HK-2 (cell line): Measurements from ENCODE around the gene ECT2L.

Experiments
- DNase-seq: peaks from one replicate; pipeline ENCODE4 v3.0.0-alpha.2; 2018; ENCODE audit not compliant: unreplicated experiment

ECT2L gene

DNA sequence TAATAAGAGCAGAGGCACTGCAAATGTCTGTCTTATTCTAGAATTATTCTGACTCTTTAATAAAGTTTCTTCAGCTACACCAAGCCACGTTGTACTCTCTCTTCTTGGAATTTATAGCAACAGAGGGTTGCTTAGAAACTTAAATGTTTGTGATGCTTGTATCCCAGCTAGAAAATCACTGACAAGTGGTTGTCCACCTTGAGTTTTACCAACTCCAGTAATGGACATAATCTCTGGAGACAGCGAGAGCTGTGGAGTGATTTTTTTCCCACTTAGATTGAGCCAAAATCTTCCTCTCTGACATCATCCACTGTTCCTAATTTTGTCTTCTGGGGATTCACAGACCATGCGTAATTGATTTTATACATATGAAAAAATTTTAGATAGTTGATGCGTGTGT lies 8.0 kb downstream of the ECT2L start:
- no peak for DNase-seq

DNA sequence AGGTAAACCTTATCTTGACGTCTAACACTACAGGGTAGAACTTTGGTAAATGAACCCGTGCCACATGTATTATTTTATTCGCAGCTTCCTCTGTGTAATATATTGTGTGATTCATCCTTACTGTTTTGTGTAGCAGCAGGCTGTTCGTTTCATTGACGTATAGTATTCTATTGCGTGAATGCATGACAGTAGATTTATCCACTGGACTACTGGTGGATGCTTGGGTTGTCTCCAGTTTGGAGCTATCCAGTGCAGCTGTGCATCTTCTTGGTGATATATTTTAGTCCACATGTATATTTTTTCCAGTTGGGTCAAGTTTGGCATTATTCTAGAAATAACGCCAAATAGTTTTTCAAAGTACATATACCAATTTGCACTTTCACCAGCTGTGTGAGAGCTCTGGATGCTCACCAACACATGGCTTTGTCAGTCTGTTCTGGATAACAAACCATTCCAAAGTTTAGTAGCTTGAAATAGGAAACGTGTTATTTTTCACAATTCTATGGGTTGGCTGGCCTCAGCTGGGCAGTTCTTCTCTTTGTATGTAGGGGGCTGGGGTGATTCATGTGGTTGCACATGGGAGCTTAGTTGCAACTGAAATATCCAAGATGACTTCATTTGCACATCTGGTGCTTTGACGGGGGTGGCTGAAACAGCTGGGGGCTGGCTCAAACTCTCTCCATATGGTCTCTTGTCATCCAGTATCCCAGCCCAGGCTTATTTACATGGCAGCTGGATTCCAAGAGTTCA lies 9.3 kb downstream of the ECT2L start:
- DNase-seq: no peak

DNA sequence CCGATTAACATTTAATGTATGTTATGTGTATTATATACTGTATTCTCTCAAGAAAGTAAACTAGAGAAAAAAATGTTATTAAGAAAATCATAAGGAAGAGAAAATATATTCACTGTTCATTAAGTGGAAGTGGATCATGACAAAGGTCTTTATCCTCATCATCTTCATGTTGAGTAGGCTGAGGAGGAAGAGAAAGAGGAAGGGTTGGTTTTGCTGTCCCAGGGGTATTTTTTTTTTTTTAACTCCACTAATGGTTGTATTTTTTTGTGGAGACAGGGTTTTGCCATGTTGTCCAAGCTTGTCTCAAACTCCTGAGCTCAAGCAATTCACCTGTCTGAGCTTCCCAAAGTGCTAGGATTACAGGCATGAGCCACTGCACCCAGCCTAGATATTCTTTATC lies 11.0 kb downstream of the ECT2L start:
- DNase-seq: no peak

DNA sequence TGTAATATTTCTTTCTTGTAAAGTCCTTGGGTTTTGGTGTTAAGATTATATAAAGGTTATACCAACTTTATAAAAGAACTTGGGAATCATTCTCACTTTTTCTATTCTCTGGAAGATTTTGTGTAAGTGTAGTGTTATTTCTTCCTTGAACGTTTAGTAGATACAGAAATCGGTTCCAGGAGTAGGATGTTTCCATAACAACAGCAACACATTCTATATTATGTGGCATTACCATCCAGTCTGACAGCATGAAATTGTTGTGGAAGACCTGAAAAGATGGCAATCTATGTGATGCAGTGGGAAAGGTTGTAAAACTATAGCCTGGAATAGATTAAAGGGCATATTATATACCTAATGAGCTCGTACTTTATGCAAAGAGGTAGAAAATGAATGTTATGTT lies 13.8 kb downstream of the ECT2L start:
- no peak for DNase-seq

DNA sequence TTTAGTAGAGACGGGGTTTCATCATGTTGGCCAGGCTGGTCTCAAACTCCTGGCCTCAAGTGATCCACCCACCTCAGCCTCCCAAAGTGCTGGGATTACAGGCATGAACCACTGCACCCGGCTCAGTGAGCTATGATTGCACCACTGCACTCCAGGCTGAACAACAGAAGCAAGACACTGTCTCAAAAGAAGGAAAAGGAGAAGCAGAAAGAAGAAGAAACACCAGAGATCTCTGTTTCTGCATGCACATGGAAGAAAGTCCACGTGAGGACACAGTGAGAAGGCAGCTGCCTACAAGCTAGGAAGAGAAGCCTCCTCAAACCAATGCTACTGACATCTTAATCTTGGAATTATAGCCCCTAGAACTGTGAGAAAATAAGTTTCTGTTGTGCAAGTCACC lies 16.0 kb downstream of the ECT2L start:
- DNase-seq: no peak

DNA sequence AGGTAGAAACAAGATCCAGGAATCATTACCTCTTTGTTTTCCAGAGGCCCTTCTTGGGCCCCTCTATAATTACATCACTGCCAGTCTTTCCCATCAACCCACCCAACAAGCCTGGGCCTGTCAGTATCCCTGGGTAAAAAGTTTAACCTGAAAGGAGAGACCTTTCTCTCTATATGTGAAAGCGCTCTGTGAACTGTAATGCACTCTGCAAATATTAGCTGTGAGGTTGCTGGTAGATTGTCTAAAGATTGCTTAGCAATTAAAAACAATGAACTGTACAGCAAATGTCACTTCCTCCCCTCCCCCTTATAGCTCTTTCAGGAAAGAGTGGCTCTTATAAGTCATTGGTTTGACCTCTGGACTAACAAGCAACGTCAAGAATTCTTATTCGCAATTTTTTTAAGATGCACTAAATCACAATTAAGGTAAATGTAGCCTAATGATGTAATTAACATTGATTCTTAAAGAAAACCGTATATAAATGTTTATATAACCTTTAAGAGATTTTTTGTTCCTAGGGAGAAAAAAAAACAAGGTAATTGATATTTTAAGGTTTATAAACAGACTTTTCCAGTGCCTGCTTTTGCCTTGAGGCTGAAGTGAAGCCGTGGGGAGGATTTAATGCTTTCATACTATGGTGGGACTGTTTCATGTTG lies 18.4 kb downstream of the ECT2L start:
- DNase-seq: no peak

DNA sequence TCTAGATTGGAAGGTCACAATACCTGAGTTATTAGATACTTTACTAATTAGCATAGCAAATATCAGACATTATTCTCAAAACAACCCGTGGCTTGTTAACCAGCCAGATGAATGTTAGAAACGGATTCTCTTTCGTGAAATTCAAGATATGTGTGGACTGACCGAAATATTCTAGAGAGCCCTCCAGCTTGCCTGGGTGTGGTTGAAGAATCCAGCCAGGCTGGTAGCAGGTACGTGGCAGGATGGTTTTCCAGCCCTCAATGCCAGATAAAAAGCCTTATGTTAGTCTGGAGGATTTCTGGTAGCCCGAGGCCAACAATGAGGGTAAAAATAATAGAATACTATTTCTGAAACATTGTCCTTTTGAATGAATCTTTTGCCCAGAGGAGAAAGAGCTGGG lies 19.3 kb downstream of the ECT2L start:
- no peak for DNase-seq

DNA sequence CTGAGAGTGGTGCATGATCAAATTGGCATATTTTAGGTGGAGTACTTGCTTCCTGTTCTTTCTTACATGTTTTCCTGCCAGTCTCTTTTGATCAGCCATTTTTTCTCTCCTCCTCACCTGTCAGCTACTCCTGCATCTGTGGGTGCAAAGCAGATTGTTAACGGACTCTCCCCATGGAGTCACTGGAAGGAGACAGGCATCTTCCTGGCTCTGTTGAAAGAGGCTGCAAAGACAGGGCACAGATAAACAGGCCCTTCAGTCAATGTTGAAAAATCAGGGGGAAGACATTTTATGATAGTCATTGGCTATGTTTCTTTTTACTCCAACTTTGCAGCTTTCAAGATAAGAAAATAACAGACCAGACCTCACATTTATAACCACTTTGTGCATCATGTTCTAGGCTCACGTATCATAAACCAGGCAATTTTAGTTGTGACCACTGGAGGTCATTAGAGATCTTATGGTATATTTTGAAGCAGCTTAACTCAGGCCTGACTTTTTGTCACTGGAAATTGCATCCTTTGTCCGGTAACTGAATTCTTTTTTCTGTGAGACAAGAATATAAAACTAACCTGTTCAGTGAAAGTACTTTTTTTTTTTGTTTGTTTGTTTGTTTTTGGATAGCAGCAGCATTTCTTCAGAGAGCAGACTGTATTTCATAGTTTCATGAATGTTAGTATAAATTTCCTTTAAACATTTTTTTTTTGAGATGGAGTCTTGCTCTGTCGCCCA lies 20.1 kb downstream of the ECT2L start:
- DNase-seq: no peak

DNA sequence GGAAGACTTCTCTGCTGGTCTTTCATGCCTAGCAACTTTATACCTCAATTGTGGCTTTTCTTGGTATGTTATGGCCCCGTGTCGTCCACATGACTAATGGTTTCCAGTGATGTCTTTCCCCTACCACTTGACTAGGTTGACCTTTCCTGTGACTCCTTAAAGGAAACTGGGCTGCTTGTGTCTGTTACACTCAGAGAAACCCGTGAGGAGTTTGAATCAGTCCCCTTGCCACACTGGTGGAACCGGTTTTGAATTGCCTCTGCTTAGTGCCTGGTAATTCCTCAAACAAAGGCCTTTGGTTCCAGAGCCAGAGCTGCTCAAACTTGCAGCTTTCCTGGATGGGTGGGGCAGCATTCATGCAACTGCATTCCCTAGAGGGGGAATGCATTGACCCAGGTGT lies 21.9 kb downstream of the ECT2L start:
- peak; percentile 42 for DNase-seq

DNA sequence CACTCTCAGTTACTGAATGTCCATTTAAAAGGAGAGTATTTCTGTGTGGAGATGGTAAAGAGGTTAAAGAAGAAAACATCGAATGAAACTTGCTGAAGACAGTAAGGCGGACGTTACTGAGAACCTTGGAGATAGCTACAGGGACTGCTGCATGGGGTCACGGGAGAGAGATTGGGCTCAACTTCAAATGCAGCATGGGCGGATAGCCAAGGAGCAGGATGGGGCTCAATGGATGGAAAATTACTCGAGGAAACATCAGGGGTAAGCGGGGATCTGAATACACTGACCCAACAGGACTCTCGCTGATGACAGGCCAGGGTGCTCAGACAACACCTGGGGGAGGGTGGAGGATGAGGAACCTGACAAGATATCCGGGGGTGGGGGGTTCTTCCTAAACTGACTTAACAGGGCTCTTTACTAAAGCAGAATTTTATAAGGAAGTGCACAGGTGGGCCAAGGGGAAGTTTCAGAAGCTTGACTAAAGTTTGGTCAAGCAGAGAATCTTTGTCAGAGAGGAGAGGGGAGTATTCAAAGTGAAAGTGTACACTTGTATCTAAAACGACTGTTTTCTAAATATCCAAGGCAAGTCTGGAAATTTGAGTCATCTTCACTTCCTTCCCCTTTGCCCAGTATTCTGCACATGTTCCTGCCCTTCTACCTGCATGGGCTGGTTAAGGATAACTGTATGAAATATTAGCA lies 22.8 kb downstream of the ECT2L start:
- no peak for DNase-seq

DNA sequence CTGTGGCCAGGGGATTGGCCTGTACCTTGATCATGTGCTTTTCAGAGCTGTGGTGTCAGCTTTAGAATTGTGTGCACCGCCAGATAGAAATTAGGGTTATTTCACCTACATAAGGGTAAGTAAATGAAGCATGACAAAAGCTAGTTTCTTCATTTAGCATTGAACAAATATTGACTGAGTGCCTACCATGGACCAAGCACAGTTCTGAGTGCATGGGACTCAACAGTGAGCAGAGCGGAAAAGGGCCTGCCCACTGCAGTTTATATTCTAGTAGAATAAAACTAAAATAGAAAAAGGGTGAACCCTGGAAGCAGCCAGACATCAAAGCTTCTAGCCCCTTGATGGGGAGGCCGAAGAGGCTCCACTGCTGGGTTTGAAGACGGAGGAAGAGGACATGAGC lies 25.6 kb downstream of the ECT2L start:
- no peak for DNase-seq

DNA sequence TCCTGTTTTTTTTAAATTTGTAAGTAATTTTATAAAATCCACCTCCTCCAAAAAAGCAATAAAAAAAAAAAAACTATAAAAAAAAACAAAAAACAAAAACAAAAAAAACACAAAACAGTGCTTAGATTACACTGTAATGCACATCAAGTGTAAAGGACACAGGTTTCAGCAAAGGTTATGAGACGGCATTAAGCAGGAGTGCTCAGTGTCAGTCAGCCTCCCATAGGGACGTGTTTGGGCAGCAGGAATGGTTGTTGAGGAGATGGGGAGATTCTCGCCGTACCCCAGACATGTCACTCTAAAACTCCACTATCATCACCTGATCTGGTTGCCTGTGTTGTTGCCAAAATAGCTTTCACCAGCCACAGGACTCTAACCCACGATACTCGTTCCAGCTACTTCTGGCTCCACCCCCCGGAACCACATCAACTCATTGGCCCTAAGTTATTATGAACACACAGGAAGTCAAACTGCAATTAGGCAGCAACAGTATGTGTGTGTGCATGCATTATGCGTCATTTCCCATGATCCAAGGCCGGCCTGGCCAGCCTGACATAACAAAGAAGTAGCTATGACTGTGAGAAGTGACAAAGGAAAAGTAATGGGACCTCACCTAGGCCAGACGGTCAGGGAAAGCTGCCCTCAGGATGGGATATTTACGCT lies 28.7 kb downstream of the ECT2L start:
- no peak for DNase-seq

DNA sequence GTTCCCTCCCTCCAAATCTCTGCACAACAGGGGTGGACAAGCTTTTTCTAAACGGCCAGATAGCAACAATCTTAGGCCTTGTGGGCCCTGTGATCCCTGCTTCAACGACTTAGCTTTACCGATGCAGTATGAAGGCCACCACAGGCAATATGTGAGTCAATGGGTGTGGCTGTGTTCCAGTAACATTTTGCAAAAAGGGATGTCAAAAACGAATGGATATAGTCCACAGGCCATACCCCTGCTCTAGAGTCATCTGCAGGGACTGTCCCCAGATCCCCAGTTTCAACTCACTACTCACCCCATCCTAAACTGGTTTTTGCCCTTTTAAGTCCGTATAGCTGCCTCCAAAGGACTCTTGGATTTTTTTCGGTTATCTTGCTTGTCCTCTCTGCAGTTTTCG lies 34.4 kb downstream of the ECT2L start:
- no peak for DNase-seq

DNA sequence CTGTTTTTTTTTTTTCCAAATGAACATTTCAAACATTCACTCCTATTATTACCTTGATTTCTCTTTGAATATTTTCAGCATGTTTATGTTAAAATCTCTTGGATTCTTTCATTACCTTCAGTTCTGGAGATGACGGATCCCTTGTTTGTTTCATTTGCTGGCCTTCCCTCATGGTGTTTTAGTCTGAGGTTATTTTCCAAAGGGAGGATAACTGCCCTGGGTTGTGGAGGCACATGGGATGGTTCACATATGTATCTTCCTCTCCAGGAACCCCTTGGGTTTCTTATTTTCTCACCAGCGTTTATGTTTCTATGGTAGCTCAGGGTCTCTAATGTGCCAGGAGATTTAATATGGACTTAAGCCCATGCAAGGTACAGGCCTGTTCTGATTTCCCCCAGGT lies 36.3 kb downstream of the ECT2L start:
- no peak for DNase-seq

DNA sequence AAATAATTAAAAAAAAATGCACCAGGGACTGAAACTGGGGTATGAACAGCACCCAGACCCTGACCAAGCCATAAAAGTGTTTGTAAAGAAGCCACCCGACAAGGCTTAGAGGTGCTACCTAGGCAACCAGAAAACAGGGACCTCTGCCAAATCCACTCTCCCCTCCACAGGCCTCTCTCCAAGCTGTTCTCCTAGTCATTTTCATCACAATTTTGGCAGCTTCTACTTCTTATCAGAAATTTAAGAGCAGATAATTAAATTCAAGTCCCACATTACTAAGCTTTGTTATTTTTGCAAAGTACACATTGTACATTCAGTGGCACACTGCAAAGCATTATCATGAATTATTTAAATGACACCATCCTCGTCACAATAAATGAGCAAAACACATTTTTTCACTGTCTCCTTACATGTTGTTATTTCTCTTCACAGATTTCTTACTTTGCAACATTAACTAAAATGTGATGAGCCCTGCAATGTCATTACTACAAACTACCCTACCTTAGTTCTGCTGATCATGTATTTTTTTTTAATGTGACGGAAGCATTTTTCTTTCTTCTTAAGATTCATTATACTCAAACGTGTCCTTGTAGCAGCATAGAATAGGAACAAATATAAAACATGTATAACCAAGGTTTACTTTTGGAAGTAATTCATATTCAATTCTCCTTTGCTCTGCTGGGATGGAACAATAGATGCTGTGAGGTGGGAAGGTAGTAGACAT lies 38.1 kb downstream of the ECT2L start:
- no peak for DNase-seq

DNA sequence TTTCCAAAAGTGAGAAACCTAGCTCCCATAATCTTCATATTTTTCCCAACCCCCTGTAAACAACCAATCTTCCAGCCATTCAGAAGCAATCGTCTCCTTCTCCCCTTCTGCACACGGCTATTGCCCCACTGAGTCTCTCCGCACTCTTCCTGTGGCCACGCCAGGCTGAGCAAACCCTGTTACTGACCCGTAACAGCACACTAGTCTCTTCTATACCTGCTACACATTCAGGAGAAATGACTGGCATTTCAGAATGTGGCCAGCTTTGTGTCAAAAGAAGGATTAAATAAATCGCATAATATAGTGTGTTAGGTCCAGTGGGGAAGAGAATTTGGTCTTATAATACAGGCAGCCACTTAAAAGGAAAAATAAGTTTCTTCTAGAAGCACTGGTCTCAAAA lies 41.4 kb downstream of the ECT2L start:
- no peak for DNase-seq

DNA sequence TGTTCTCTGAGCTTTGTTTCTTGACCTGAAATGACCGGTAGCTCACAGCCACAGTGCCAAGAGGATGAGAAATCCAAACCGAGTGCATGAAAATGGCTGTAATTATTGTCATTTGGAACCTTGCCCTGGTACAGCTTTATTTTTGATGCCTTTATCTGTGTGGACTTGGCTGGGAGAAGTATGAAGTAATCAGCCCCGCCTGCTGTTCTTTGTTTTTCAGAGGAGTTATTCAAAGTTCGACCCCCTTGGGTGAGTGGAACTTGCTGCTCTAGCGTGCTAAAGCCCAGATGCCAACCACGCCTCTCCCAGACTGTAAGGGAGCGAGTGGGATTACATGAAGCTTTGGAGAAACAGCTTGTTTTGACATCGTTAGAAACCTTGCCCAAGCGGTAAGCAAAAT lies 48.3 kb downstream of the ECT2L start:
- no peak for DNase-seq

DNA sequence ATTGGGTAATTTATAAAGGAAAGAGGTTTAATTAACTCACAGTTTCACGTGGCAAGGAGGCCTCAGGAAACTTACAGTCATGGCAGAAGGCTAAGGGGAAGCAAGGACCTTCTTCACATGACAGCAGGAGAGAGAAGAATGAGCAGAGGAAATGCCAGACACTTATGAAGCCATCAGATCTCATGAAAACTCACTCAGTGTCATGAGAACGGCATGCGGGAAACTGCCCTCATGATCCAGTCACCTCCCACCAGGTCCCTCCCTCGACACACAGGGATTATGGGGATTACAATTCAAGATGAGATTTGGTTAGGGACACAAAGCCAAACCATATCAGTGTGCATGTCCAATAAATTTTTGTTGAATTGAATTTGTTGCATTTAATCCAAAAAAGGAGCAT lies 52.0 kb downstream of the ECT2L start:
- DNase-seq: no peak

DNA sequence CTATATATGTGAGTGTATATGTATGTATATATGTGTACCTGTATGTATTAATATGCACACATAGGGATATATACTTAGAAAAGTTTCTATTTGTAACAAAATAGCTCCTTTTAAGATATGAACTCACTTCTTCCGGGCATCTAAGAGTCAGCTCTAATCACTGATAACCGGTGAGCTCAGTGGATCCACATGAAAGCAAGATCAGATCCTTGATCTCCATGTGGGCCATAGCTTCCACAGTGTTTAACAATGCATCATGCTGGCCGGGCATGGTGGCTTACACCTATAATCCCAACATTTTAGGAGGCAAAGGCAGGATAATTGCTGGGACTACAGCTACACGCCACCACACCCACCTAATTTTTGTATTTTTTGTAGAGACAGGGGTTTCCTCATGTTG lies 52.6 kb downstream of the ECT2L start:
- DNase-seq: no peak

DNA sequence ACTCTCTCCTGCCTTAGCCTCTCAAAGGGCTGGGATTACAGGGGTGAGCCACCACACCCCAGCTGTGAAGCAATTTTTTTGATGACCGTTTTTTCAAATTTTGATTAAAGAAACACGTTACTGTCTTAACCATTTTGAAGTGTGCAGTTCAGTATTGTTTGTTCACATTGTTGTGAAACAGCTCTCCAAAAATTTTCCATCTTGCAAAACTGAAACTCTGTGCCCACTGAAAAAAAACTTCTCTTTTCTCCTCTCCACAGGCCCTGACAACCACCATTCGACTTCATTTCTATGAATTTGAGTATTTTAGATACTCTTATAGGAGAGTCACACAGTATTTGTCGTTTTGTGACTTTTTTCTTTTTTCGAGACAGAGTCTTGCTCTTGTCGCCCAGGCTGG lies 53.9 kb downstream of the ECT2L start:
- no peak for DNase-seq

DNA sequence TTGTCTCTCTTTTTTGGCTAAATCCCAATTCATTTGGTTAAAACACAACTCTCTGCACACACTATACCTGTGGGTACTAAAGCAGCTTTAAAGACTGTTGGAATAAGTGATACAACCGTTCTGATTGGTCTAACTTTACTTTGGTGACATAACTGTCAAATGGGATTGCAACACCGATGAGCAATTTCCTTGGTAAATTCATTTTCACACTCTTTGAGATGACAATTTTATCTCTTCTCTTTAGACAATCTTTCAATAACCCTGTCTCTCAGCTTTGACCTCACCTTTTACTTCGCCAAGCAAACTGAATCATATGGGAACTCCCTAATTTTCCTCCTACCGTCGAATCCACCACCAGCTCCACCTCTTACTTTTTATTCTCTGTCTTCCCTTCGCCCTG lies 60.8 kb downstream of the ECT2L start:
- no peak for DNase-seq
